B cell (primary cell): ENCODE measurements around the gene KIF13A.

Source experiments
- EZH2 ChIP-seq: IDR thresholded peaks from 2 replicates; pipeline ENCODE4 v1.6.1; 2012; ENCODE audit warnings: borderline replicate concordance, low read depth, mild to moderate bottlenecking, moderate library complexity, low read length; ENCODE audit not compliant: insufficient read depth, poor library complexity, severe bottlenecking
- TF ChIP-seq, protein P1 (sequence below): fragments of 200-600 bp; IDR thresholded peaks from one replicate; pipeline ENCODE4 v1.8.0; 2022; ENCODE audit warnings: antibody characterized with exemption, mild to moderate bottlenecking

GRCh38 chr6:18011287-18011686, 23.9 kb upstream of the KIF13A start:
- TF ChIP-seq, protein P1, sequence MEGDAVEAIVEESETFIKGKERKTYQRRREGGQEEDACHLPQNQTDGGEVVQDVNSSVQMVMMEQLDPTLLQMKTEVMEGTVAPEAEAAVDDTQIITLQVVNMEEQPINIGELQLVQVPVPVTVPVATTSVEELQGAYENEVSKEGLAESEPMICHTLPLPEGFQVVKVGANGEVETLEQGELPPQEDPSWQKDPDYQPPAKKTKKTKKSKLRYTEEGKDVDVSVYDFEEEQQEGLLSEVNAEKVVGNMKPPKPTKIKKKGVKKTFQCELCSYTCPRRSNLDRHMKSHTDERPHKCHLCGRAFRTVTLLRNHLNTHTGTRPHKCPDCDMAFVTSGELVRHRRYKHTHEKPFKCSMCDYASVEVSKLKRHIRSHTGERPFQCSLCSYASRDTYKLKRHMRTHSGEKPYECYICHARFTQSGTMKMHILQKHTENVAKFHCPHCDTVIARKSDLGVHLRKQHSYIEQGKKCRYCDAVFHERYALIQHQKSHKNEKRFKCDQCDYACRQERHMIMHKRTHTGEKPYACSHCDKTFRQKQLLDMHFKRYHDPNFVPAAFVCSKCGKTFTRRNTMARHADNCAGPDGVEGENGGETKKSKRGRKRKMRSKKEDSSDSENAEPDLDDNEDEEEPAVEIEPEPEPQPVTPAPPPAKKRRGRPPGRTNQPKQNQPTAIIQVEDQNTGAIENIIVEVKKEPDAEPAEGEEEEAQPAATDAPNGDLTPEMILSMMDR = no peak
- TF ChIP-seq EZH2 = no peak
